DMS79 (cell line): ENCODE data around the gene MEGF6.
A peak's percentile ranks its signal among the peaks of the same experiment; 100 is the strongest.

Experiments
- DNase-seq: peaks from one replicate; lab custom pipeline; 2025; lab: John Stamatoyannopoulos, UW

The MEGF6 gene

GRCh38 chr1:3609769-3610526 lies 1.4 kb downstream of the MEGF6 start:
- DNase-seq, result no peak

- peak; percentile 20 for DNase-seq
These were observed 2.1 kb downstream of the MEGF6 start for GRCh38 chr1:3609016-3609768.

GRCh38 chr1:3608154-3608553 lies 3.2 kb downstream of the MEGF6 start:
- no peak for DNase-seq

GRCh38 chr1:3607703-3608065 lies 3.6 kb downstream of the MEGF6 start:
- no peak for DNase-seq

- DNase-seq, result no peak
These were observed 4.3 kb downstream of the MEGF6 start for GRCh38 chr1:3606779-3607702.

- no peak for DNase-seq
These were observed 6.1 kb downstream of the MEGF6 start for GRCh38 chr1:3604997-3605823.

- DNase-seq, result no peak
These were observed 6.8 kb downstream of the MEGF6 start for GRCh38 chr1:3604468-3604974.

GRCh38 chr1:3603571-3604467 lies 7.5 kb downstream of the MEGF6 start:
- no peak for DNase-seq

- DNase-seq, result no peak
These were observed 8.2 kb downstream of the MEGF6 start for GRCh38 chr1:3603156-3603555.

GRCh38 chr1:3602375-3602774 lies 8.9 kb downstream of the MEGF6 start:
- DNase-seq, result no peak

GRCh38 chr1:3601743-3602142 lies 9.6 kb downstream of the MEGF6 start:
- no peak for DNase-seq

GRCh38 chr1:3600354-3600753 lies 11.0 kb downstream of the MEGF6 start:
- DNase-seq, result no peak

- no peak for DNase-seq
These were observed 11.5 kb downstream of the MEGF6 start for GRCh38 chr1:3599816-3600215.

GRCh38 chr1:3599286-3599811 lies 12.0 kb downstream of the MEGF6 start:
- DNase-seq, result no peak

- DNase-seq, result no peak
These were observed 12.6 kb downstream of the MEGF6 start for GRCh38 chr1:3598522-3599285.

- peak; percentile 83 for DNase-seq
These were observed 13.2 kb downstream of the MEGF6 start for GRCh38 chr1:3598051-3598491.

- peak; percentile 72 for DNase-seq
These were observed 13.7 kb downstream of the MEGF6 start for GRCh38 chr1:3597599-3597964.

GRCh38 chr1:3596663-3597598 lies 14.4 kb downstream of the MEGF6 start:
- DNase-seq, result no peak
